DND-41 (cell line): ENCODE measurements around the gene PREX1.

Experiments used
- CTCF ChIP-seq: IDR thresholded peaks from 2 replicates; pipeline ENCODE4 v1.5.1; 2012; ENCODE audit warnings: borderline replicate concordance, low read length, moderate library complexity, mild to moderate bottlenecking; ENCODE audit not compliant: poor library complexity, severe bottlenecking; ENCODE audit errors: extremely low read depth
- EZH2 ChIP-seq: IDR thresholded peaks from 3 replicates; pipeline ENCODE4 v1.6.1; 2012; ENCODE audit warnings: borderline replicate concordance, low read depth, mild to moderate bottlenecking, moderate library complexity, low read length, inconsistent platforms; ENCODE audit not compliant: severe bottlenecking

GRCh38 chr20:48782053-48782452 is 45.7 kb downstream of the PREX1 start:
- TF ChIP-seq CTCF (no peak), EZH2 (no peak)
